RWPE1 (cell line): Measurements from ENCODE around the gene CDCA8.

Experiments
- CTCF ChIA-PET: fragments of 350-600 bp; sonication (Branson Sonifier 250); formaldehyde crosslinking; extraction: SDS; loops from one replicate; lab custom pipeline; 2021; lab: Yijun Ruan, JAX
- POLR2A ChIA-PET: fragments of 400-600 bp; formaldehyde crosslinking; extraction: SDS; loops from one replicate; lab custom pipeline; 2020; ENCODE audit warnings: antibody characterized with exemption; ENCODE audit not compliant: low non-redundant PET; lab: Yijun Ruan, JAX
- DNase-seq: peaks from one replicate; pipeline ENCODE4 v3.0.0; 2012; ENCODE audit warnings: low spot score
- H3K27ac ChIP-seq: fragments of 450-650 bp; 2 replicates; pipeline ENCODE4 v1.5.1; 2017
- CTCF ChIP-seq: fragments of 450-650 bp; conservative IDR thresholded peaks from 2 replicates; pipeline ENCODE4 v1.5.1; 2017; ENCODE audit warnings: low read depth, mild to moderate bottlenecking

Gene CDCA8

DNA sequence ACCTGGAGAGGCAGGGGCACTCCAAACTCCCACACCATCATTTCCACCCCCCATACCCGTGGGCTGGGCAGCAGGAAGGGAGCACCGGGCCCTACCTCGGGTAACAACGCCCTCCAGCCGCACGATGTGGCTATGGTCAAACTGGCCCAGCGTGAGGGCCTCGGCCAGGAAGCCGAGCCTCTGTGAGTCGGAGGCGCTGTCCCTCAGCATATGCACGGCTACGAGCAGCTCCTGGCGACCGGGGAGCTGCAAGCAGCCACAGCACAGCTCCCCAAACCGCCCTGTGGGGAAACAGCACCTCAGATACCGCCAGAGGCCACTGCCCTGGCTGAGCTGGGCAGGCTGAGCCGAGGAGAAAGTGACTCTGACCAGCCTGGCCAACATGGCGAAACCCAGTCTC is 29.2 kb downstream of the CDCA8 start:
- DNase-seq, result no peak
- TF ChIP-seq CTCF, result no peak
- H3K27ac ChIP-seq, result no peak overlapping the region
- ChIA-PET POLR2A (interaction anchor here (0.6 kb wide), 1 partner anchor 298 kb away, joined by 4 read pairs; no protein-coding TSS in a partner anchor), CTCF (interaction anchor here (0.7 kb wide), 1 partner anchor 25 kb away, joined by 3 read pairs; no protein-coding TSS in a partner anchor)

DNA sequence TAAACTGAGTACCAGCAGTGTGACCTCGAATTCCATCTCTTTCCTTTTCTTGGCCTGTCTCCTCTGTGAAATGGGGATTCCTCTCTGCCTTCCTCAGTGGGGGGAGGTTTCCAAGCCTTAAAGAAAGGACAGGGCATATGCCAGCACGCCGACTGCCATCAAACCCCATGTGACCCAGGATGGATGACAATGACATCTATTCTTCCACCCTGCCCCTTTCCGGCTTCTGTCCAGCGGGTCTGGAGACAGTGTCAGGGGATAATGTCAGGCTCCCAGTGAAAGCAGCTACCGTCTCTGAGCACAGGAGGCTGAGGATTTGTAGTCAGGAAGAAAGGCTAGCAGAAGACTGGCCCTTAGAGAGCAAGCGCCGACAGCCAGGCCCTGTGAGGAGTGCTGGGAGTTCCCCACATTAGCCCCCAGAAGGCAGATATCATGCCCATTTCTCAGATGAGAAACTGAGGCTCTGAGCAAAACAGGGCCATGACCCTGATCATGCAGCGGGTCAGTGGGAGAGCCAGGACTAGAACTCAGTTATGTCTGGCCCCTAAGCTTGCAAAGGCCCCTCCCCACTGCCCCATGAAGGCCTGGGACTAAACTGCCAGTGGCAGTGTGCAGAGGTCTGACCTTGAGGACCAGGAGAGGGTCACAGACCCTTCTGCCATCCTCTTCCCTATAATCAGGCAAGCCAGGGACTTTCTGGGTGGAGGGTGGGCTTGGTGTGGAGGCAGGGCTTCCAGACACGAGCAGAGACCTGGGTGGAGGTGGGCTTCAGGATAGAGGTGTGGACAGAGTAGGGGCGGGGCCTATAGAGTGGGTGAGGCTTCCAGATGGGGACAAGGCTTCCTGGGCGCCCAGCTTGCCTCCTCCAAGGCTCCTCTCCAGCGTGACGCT is 30.1 kb downstream of the CDCA8 start:
- DNase-seq, result no peak
- ChIA-PET POLR2A (interaction anchor here (0.6 kb wide), 1 partner anchor 297 kb away, joined by 4 read pairs; no protein-coding TSS in a partner anchor), CTCF (no interaction called here)
- no peak for TF ChIP-seq CTCF
- H3K27ac ChIP-seq, result no peak overlapping the region

DNA sequence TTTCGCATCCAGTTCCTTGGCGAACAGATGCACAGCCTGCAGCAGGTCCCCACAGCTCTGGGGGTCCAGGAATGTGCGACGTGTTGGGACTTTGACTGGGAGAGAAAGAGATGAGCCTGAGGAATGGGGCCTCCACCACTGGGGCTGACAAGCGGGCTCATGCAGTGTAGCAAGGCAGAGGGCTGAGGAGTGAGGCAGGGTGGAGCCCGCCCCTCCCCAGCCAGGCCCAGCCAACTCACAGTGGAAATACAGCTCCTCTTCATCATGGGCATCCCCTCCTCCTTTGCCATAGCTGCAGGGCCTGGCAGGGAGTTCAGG is 30.7 kb downstream of the CDCA8 start:
- TF ChIP-seq CTCF, result no peak
- POLR2A ChIA-PET, result no interaction called here
- CTCF ChIA-PET, result no interaction called here
- no peak overlapping the region for H3K27ac ChIP-seq
- no peak for DNase-seq

GRCh38 chr1:37723390-37724078 is 31.2 kb downstream of the CDCA8 start:
- no peak overlapping the region for H3K27ac ChIP-seq
- ChIA-PET CTCF (no interaction called here), POLR2A (no interaction called here)
- no peak for TF ChIP-seq CTCF
- DNase-seq, result no peak

GRCh38 chr1:37724575-37724974 is 32.3 kb downstream of the CDCA8 start:
- no peak for DNase-seq
- H3K27ac ChIP-seq, result no peak overlapping the region
- ChIA-PET CTCF (interaction anchor here (0.6 kb wide), 1 partner anchor 37 kb away, joined by 5 read pairs; no protein-coding TSS in a partner anchor), POLR2A (no interaction called here)
- TF ChIP-seq CTCF, result no peak

DNA sequence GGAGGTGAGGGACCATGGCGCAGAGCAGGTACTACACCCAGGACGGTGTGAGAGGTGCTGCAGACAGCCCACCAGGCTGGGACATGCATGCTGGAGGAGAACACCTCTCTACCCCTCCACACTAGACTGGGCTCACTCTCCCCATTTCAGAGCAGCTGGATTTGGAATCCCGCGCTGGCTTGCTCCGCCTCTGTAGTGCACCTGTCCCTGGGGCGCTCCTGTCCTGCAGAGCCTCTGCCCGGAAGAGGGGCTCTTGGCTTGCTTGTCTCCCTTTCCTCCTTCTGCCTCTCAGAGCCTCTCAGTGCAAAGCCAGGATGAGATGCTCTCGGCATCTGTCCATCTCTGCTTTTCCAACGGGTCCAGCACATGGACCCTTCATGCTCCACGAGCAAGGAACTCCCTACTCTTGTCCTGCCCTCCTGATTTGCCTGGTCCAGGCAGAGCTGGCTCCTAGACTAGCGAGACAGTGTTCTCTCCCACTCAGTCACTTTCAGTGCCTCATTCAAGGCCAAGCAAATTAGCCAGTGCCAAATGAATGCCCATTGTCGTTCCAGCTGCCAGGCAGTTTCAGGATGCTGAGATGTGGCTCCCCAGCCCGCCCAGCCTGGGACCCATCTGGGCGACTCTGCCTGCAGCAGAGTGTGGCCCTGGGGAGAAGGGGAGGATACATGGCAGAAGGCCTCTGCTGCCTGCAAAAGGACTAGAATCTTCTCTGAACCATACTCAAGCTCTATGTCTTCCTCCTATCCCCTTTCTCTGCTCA is 33.7 kb downstream of the CDCA8 start:
- ChIA-PET POLR2A (no interaction called here), CTCF (no interaction called here)
- no peak for DNase-seq

More for the DNA sequence above, 33.7 kb downstream of the CDCA8 start:
- no peak overlapping the region for H3K27ac ChIP-seq
- TF ChIP-seq CTCF, result no peak
